Measurements from ENCODE around the gene KCNIP3.

- TF ChIP-seq, protein P1, sequence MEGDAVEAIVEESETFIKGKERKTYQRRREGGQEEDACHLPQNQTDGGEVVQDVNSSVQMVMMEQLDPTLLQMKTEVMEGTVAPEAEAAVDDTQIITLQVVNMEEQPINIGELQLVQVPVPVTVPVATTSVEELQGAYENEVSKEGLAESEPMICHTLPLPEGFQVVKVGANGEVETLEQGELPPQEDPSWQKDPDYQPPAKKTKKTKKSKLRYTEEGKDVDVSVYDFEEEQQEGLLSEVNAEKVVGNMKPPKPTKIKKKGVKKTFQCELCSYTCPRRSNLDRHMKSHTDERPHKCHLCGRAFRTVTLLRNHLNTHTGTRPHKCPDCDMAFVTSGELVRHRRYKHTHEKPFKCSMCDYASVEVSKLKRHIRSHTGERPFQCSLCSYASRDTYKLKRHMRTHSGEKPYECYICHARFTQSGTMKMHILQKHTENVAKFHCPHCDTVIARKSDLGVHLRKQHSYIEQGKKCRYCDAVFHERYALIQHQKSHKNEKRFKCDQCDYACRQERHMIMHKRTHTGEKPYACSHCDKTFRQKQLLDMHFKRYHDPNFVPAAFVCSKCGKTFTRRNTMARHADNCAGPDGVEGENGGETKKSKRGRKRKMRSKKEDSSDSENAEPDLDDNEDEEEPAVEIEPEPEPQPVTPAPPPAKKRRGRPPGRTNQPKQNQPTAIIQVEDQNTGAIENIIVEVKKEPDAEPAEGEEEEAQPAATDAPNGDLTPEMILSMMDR (IDR thresholded peaks at IDR 0.05): no peak
- TF ChIP-seq POLR2A (IDR thresholded peaks at IDR 0.05): no peak
- TF ChIP-seq POLR2AphosphoS5 (IDR thresholded peaks at IDR 0.05; ENCODE audit: insufficient read depth in 1 of 2, low read depth in 1 of 2): no peak
Measured at GRCh38 chr2:95332036-95332435, 34.9 kb downstream of the KCNIP3 start.

All from vagina (tissue), 2 donors.